Measurements from ENCODE around the gene B3GAT1.

- TF ChIP-seq CTCF (IDR thresholded peaks at IDR 0.05) (no peak), EP300 (IDR thresholded peaks at IDR 0.05) (no peak), POLR2A (IDR thresholded peaks at IDR 0.05) (no peak)
These were observed 17.7 kb downstream of the B3GAT1 start for GRCh38 chr11:134394311-134394710.
